Mesendoderm (in vitro differentiated cells): Measurements from ENCODE around the gene CRELD2. TPM values are rescaled to one million over a fixed set of nuclear protein-coding genes. Genes with fewer than 3 reads are reported as not detected.

Source experiments
- DNase-seq: peaks from one replicate; pipeline ENCODE4 v3.0.0; 2013
- H2AK5ac ChIP-seq: 2 replicates; pipeline ENCODE4 v1.6.1; 2013; ENCODE audit warnings: low read length, inconsistent platforms
- H2BK120ac ChIP-seq: 2 replicates; pipeline ENCODE4 v1.6.1; 2013; ENCODE audit warnings: low read depth, mild to moderate bottlenecking, low read length, moderate library complexity, mixed read lengths
- H2BK15ac ChIP-seq: replicated peaks from 2 replicates; pipeline ENCODE4 v1.6.1; 2013; ENCODE audit warnings: low read depth, mild to moderate bottlenecking, moderate library complexity
- H2BK5ac ChIP-seq: 2 replicates; pipeline ENCODE4 v1.6.1; 2013; ENCODE audit warnings: low read length, inconsistent platforms
- H3K18ac ChIP-seq: 2 replicates; pipeline ENCODE4 v1.6.1; 2013; ENCODE audit warnings: mild to moderate bottlenecking, low read length, mixed read lengths
- H3K23ac ChIP-seq: one replicate; pipeline ENCODE4 v1.6.1; 2013; ENCODE audit warnings: low read length
- H3K27ac ChIP-seq: 2 replicates; pipeline ENCODE4 v1.5.1; 2013; ENCODE audit warnings: low read depth, mild to moderate bottlenecking, inconsistent platforms, low read length, moderate library complexity
- H3K27me3 ChIP-seq: 2 replicates; pipeline ENCODE4 v1.6.1; 2013; ENCODE audit warnings: low read length, control low read depth, mild to moderate bottlenecking, inconsistent platforms; ENCODE audit not compliant: insufficient read depth, poor library complexity
- H3K36me3 ChIP-seq: 2 replicates; pipeline ENCODE4 v1.6.1; 2013; ENCODE audit warnings: low read length, inconsistent platforms; ENCODE audit not compliant: control insufficient read depth, insufficient read depth
- H3K4ac ChIP-seq: one replicate; pipeline ENCODE4 v1.6.1; 2013; ENCODE audit warnings: low read depth, mild to moderate bottlenecking, low read length, moderate library complexity
- H3K4me1 ChIP-seq: 2 replicates; pipeline ENCODE4 v1.6.1; 2013; ENCODE audit warnings: low read depth, low read length, inconsistent platforms; ENCODE audit not compliant: control insufficient read depth
- H3K4me2 ChIP-seq: 2 replicates; pipeline ENCODE4 v1.6.1; 2013; ENCODE audit warnings: low read length
- H3K4me3 ChIP-seq: 2 replicates; pipeline ENCODE4 v1.5.1; 2013; ENCODE audit warnings: mild to moderate bottlenecking, low read length
- H3K56ac ChIP-seq: one replicate; pipeline ENCODE4 v1.6.1; 2013; ENCODE audit warnings: low read length
- H3K79me1 ChIP-seq: 2 replicates; pipeline ENCODE4 v1.6.1; 2013; ENCODE audit warnings: low read length, inconsistent platforms
- H3K79me2 ChIP-seq: 2 replicates; pipeline ENCODE4 v1.6.1; 2013; ENCODE audit warnings: mild to moderate bottlenecking, low read length; ENCODE audit not compliant: control insufficient read depth, insufficient read depth
- H3K9ac ChIP-seq: 2 replicates; pipeline ENCODE4 v1.6.1; 2013; ENCODE audit warnings: low read length, inconsistent platforms
- H4K5ac ChIP-seq: one replicate; pipeline ENCODE4 v1.6.1; 2013; ENCODE audit warnings: low read length
- H4K8ac ChIP-seq: one replicate; pipeline ENCODE4 v1.6.1; 2013; ENCODE audit warnings: low read depth, mild to moderate bottlenecking, control low read depth, low read length, moderate library complexity
- WGBS: extraction: QIAGEN DNeasy Blood & Tissue Kit; methylation state at CpG from one replicate; pipeline ENCODE4 v1.1.7; 2013; ENCODE audit warnings: low lambda C conversion rate, missing lambda C conversion rate; ENCODE audit not compliant: insufficient coverage; ENCODE audit errors: extremely low coverage; 5-methylcytosine and 5-hydroxymethylcytosine counted together
- small RNA-seq: library from polyadenylated mRNA; stranded (forward); fragments of <200 nt; extraction: miRNeasy Mini kit (QIAGEN cat#:217004); gene quantifications from one replicate; pipeline ENCODE3, GENCODE V24; 2013; ENCODE audit not compliant: insufficient read depth

Gene CRELD2

DNA sequence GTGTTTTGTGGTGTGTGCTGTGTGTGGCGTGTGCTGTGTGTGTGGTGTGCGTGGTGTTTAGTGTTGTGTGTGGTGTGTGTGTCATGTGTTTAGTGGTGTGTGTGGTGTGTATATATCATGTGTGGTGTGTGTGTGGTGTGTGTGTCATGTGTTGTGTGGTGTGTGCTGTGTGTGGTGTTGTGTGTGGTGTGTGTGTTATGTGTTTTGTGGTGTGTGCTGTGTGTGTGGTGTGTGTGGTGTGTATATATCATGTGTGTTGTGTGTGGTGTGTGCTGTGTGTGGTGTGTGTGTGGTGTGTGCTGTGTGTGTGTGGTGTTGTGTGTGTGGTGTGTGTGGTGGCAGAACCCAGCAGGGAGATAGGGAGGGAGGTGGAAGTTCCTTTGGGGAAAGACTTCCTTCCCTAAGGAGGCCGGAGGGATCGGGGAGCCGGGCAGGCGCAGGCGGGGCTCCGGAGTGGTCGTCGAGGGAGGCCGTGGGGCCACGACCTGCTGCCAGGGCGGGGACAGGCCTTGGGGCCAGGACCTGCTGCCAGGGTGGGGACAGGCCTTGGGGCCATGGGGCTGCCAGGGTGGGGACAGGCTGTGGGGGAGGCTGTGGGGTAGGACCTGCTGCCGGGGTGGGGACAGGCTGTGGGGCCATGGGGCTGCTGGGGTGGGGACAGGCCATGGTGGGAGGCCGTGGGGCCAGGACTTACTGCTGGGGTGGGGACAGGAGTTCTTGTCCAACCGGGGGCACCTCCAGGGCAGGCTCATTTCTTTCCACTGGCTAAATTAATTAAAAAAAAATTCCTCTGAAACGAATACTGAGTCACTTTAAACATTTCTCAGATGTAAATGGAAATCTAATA lies 57.3 kb downstream of the CRELD2 start:
- no peak overlapping the region for H3K56ac ChIP-seq
- no peaks in the 10 kb centered on the region for H3K79me2 ChIP-seq
- H3K36me3 ChIP-seq = no peaks in the 10 kb centered on the region
- H3K4ac ChIP-seq = no peak overlapping the region
- no peaks in the 10 kb centered on the region for H3K79me1 ChIP-seq
- no peak overlapping the region for H3K23ac ChIP-seq
- no peak overlapping the region for H2BK120ac ChIP-seq
- no peak overlapping the region for H4K8ac ChIP-seq
- no peak overlapping the region for H2AK5ac ChIP-seq
- no peak overlapping the region for H3K9ac ChIP-seq
- no peak overlapping the region for H2BK15ac ChIP-seq
- H2BK5ac ChIP-seq = no peak overlapping the region
- peaks cover 6% of the 10 kb centered on the region for H3K27me3 ChIP-seq
- no peak overlapping the region for H3K27ac ChIP-seq
- no peak overlapping the region for H3K4me2 ChIP-seq
- no peaks in the 10 kb centered on the region for H3K4me1 ChIP-seq
- WGBS = no CpG with 5 or more reads among the region's 17 CpGs
- no peak overlapping the region for H3K4me3 ChIP-seq
- peak; percentile 54 for DNase-seq
- no peak overlapping the region for H4K5ac ChIP-seq
- no peak overlapping the region for H3K18ac ChIP-seq

DNA sequence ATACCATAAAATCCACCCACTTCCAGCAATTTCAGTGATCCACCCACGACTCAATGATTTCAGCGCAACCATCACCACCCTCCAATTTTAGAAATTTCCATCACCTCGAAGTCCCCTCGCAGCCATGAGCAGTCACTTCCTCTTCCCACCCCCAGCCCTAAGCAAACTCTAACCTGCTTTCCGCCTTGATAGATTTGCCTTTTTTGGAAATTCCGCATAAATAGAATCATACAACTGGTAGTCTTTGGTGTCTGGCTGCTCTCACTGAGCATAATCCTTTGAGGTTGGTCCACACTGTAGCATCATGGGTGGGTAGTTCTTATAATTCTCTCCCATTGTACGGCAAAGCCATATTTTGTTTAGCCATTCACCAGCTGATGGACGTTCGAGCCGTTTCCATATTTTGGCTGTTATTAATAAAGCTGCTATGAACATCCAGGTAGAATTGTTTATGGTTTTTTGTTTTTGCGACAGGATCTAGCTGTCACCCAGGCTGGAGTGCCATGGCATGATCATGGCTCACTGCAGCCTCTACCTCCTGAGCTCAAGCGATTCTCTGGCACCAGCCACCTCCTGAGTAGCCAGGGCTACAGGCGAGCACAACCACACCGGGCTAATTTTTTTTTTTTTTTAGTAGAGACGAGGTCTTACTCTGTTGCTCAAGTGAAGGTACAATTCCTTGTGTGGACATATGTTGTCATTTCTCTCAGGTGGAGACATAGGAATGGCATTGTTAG lies 58.2 kb downstream of the CRELD2 start:
- no peak overlapping the region for H3K4me3 ChIP-seq
- H3K18ac ChIP-seq = no peak overlapping the region
- H3K56ac ChIP-seq = no peak overlapping the region
- no peak overlapping the region for H4K5ac ChIP-seq
- no peak overlapping the region for H3K9ac ChIP-seq
- DNase-seq = no peak
- H3K79me1 ChIP-seq = no peaks in the 10 kb centered on the region
- H3K4me1 ChIP-seq = no peaks in the 10 kb centered on the region
- no peak overlapping the region for H2BK5ac ChIP-seq
- H3K36me3 ChIP-seq = no peaks in the 10 kb centered on the region
- H3K27ac ChIP-seq = no peak overlapping the region
- H3K23ac ChIP-seq = no peak overlapping the region
- no peak overlapping the region for H2AK5ac ChIP-seq
- H3K4me2 ChIP-seq = no peak overlapping the region
- no peak overlapping the region for H2BK15ac ChIP-seq
- no peak overlapping the region for H3K4ac ChIP-seq
- peaks cover 5% of the 10 kb centered on the region for H3K27me3 ChIP-seq
- no peaks in the 10 kb centered on the region for H3K79me2 ChIP-seq
- no CpG with 5 or more reads among the region's 15 CpGs for WGBS
- no peak overlapping the region for H4K8ac ChIP-seq
- no peak overlapping the region for H2BK120ac ChIP-seq

Small RNA genes within 50 kb of the gene (small RNA-seq; reads per million reads assigned to genes)
- gene MIR6821 = not detected
